Fibroblast of pulmonary artery (primary cell): ENCODE measurements around the gene MRGPRG.

Experiments used
- DNase-seq: peaks from one replicate; pipeline ENCODE4 v3.0.0-alpha.2; 2010; ENCODE audit warnings: low read depth
- H3K4me3 ChIP-seq: replicated peaks from 2 replicates; pipeline ENCODE4 v1.5.1; 2011; ENCODE audit warnings: low read depth, mild to moderate bottlenecking, control low read depth, low read length, moderate library complexity
- CTCF ChIP-seq: IDR thresholded peaks from 2 replicates; pipeline ENCODE4 v1.5.1; 2011; ENCODE audit warnings: mild to moderate bottlenecking, control low read depth, low read length, inconsistent platforms; ENCODE audit errors: missing control alignments

The MRGPRG gene

DNA sequence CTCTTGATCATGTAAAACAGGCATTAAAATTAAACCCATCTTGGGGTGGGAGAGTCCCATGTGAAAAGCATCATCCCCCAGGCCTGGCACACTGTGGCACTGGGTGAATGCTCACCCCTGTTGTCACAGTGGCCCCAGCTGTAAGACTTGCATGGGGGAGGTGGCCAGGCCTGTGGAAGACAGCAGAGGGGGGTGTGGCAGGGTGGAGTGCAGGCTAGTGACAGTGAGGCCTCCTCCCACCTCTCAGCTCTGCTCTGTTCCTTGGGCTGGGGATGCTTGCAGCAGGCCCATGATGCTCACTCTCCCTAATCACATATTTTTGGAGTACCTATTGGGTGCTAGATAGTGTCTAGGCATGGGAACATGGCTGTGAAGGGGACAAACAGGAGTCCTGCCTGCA is 43.4 kb downstream of the MRGPRG start:
- no peak for TF ChIP-seq CTCF
- DNase-seq, result no peak
- no peak overlapping the region for H3K4me3 ChIP-seq

GRCh38 chr11:3174387-3174786 is 44.2 kb downstream of the MRGPRG start:
- no peak for TF ChIP-seq CTCF
- DNase-seq, result no peak
- H3K4me3 ChIP-seq, result no peak overlapping the region

GRCh38 chr11:3173795-3174194 is 44.8 kb downstream of the MRGPRG start:
- TF ChIP-seq CTCF, result no peak
- DNase-seq, result no peak
- no peak overlapping the region for H3K4me3 ChIP-seq

DNA sequence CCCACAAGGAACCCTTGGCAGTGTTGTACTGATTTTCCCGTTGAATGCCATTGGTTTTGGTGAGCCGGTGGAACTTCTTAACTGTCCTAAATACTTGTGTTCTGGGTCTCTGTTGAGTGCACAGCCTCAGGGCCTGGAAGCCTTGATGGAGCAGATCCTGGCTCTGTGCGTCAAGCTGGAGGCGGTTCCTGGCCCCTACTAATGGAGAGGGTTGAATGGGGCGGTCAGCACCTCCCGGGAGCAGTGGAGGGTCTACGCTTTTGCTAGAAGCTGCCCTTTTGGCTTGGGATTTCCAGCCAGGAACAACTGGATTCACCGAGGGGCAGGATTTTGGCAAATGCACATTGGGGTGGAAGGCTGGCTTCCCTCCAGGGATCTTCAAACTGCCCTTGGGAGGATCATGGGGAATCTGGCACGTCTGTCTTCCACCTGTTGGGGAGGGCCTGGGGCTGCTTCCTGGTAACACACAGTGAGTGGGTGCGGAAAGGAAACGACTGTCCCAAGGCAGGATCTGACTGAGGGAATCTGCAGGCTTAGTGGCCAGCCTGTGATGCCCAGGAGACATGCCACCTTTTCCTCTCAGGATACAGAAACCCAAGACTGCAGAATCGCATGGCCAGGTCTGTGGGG is 46.6 kb downstream of the MRGPRG start:
- no peak for DNase-seq
- H3K4me3 ChIP-seq, result no peak overlapping the region
- no peak for TF ChIP-seq CTCF

- H3K4me3 ChIP-seq, result no peak overlapping the region
- TF ChIP-seq CTCF, result no peak
- DNase-seq, result no peak
Observed at GRCh38 chr11:3170756-3171650, 47.6 kb downstream of the MRGPRG start.

DNA sequence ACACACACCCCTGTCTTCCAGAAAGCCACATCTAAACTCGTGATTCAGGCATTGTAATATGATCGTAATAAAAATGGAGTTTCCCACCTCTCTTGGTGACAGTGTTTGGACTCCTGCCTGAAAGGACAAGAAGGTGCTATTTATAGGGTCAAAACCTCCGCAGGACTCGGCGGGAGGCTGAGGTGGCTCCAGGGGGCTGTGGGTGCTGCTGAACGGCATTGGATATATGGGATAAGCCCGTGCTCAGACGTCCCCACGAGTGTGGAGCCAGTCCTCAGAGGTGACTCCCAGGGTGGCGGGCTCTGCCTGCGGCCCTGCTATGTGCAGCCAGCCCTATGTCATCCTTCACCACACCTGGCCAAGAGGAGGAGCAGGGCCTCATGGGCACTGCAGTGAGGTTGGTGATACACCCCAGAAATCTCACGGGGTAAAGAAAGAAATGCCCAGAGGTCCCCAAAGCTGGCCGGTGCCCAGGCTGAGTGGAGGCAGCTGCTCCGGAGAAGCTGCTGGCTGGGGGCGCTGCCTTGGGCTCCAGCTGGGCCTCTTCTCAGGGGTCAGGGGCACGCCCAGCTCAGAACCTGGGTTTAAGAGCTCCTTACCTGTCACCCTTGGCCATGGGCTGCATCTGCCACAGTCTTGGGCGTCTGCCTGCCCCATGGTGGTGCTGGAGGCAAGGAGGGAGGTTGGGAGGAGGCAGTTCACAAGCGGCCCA is 48.4 kb downstream of the MRGPRG start:
- no peak overlapping the region for H3K4me3 ChIP-seq
- DNase-seq, result no peak
- TF ChIP-seq CTCF, result no peak
